ENCODE data around the gene CISD3. TPM values are rescaled to one million over a fixed set of nuclear protein-coding genes. Genes with fewer than 3 reads are reported as not detected.

CISD3 gene
- total and polyA plus RNA-seq, 4 donors = 2.1 to 18.6 (median 11.8) TPM

GRCh38 chr17:38732376-38733281 lies 2.5 kb downstream of the CISD3 start:
- Histone ChIP-seq H3K4me3 (ENCODE audit: low read depth, low read length) (no peak overlapping the region), H3K9me3 (ENCODE audit: control insufficient read depth, insufficient read depth, low read length) (no peaks in the 10 kb centered on the region), H3K4me1 (ENCODE audit: control insufficient read depth, insufficient read depth, low read length) (peaks cover 72% of the 10 kb centered on the region), H3K27ac (ENCODE audit: low read depth, low read length) (no peak overlapping the region), H3K36me3 (ENCODE audit: control insufficient read depth, insufficient read depth, low read length) (peaks cover 69% of the 10 kb centered on the region), H3K27me3 (ENCODE audit: control insufficient read depth, insufficient read depth, low read length) (no peaks in the 10 kb centered on the region)
- 82% methylated on average over 6 of the region's 7 CpGs for WGBS (ENCODE audit: insufficient coverage)
- DNase-seq (ENCODE audit: low read depth in 4 of 6, low spot score in 6 of 6) = no peak

GRCh38 chr17:38733282-38733981 lies 3.3 kb downstream of the CISD3 start:
- Histone ChIP-seq H3K4me3 (ENCODE audit: low read depth, low read length) (no peak overlapping the region), H3K27ac (ENCODE audit: low read depth, low read length) (no peak overlapping the region), H3K36me3 (ENCODE audit: control insufficient read depth, insufficient read depth, low read length) (peaks cover 72% of the 10 kb centered on the region), H3K27me3 (ENCODE audit: control insufficient read depth, insufficient read depth, low read length) (no peaks in the 10 kb centered on the region), H3K9me3 (ENCODE audit: control insufficient read depth, insufficient read depth, low read length) (no peaks in the 10 kb centered on the region), H3K4me1 (ENCODE audit: control insufficient read depth, insufficient read depth, low read length) (peaks cover 70% of the 10 kb centered on the region)
- DNase-seq (ENCODE audit: low read depth in 4 of 6, low spot score in 6 of 6) = no peak
- 80% methylated on average over 9 of the region's 9 CpGs for WGBS (ENCODE audit: insufficient coverage)

DNA sequence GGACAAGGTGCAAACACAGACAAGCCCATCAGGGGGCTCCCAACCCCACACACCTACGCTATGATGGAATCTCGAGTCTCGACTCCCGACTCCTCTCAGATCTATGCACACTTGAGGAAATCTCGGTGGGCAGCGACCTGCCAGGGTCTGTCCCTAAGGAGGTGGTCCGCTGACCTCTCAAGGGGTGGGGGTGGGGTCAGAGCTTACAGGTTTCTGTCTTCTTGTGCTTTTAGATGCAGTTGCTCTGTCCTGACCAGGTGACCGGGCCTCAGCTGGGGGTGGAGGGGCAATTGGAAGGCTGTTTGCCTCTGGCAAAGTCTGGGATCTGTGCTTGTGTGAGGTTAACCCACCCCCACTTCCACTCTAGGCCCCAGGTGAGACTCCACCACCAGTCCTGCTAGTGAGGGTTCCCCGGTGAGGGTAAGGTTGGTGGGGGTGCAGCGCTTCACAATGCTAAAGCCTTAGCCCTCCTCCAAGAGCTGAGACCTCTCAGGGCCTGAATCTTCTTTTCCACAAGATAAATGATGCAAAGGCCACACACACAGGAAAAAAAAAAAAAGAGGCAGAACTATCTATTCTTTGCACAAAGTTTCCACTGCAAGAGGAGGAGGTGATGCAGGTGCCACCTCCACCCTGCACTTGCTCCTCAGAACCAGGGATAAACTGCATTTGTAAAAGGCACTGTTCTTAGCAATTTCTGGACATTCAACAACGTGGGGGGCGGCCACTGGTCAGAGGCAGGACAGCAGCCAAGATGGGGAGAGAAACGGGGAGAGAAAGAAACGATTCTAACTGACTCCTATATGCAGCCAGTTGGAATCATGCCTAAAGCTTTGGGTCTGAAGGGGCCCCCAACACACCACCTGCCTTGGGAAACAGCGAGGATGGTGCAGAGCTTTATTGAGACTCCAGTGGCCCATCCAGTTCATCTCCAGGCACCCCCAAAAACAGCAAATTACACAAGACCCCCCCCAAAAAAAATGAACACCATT lies 4.1 kb downstream of the CISD3 start:
- Histone ChIP-seq H3K36me3 (ENCODE audit: control insufficient read depth, insufficient read depth, low read length) (peaks cover 78% of the 10 kb centered on the region), H3K27ac (ENCODE audit: low read depth, low read length) (no peak overlapping the region), H3K27me3 (ENCODE audit: control insufficient read depth, insufficient read depth, low read length) (no peaks in the 10 kb centered on the region), H3K9me3 (ENCODE audit: control insufficient read depth, insufficient read depth, low read length) (no peaks in the 10 kb centered on the region), H3K4me3 (ENCODE audit: low read depth, low read length) (no peak overlapping the region), H3K4me1 (ENCODE audit: control insufficient read depth, insufficient read depth, low read length) (peaks cover 62% of the 10 kb centered on the region)
- peak in 1 of 6 donors; percentile 70 for DNase-seq (ENCODE audit: low read depth in 4 of 6, low spot score in 6 of 6)
- WGBS (ENCODE audit: insufficient coverage) = 43% methylated on average over 4 of the region's 15 CpGs

GRCh38 chr17:38735161-38735997 lies 5.2 kb downstream of the CISD3 start:
- WGBS (ENCODE audit: insufficient coverage) = 41% methylated on average over 21 of the region's 23 CpGs
- no peaks in the 10 kb centered on the region for H3K9me3 ChIP-seq (ENCODE audit: control insufficient read depth, insufficient read depth, low read length)
- no peak overlapping the region for H3K4me3 ChIP-seq (ENCODE audit: low read depth, low read length)
- H3K27ac ChIP-seq (ENCODE audit: low read depth, low read length) = no peak overlapping the region
- H3K36me3 ChIP-seq (ENCODE audit: control insufficient read depth, insufficient read depth, low read length) = peaks cover 88% of the 10 kb centered on the region
- DNase-seq (ENCODE audit: low read depth in 4 of 6, low spot score in 6 of 6) = peak in 2 of 6 donors; percentile 82 to 86
- no peaks in the 10 kb centered on the region for H3K27me3 ChIP-seq (ENCODE audit: control insufficient read depth, insufficient read depth, low read length)
- peaks cover 65% of the 10 kb centered on the region for H3K4me1 ChIP-seq (ENCODE audit: control insufficient read depth, insufficient read depth, low read length)

- no peaks in the 10 kb centered on the region for H3K27me3 ChIP-seq (ENCODE audit: control insufficient read depth, insufficient read depth, low read length)
- H3K9me3 ChIP-seq (ENCODE audit: control insufficient read depth, insufficient read depth, low read length) = no peaks in the 10 kb centered on the region
- H3K4me3 ChIP-seq (ENCODE audit: low read depth, low read length) = no peak overlapping the region
- H3K27ac ChIP-seq (ENCODE audit: low read depth, low read length) = no peak overlapping the region
- no peak for DNase-seq (ENCODE audit: low read depth in 4 of 6, low spot score in 6 of 6)
- peaks cover 73% of the 10 kb centered on the region for H3K36me3 ChIP-seq (ENCODE audit: control insufficient read depth, insufficient read depth, low read length)
- 86% methylated on average over 13 of the region's 14 CpGs for WGBS (ENCODE audit: insufficient coverage)
- H3K4me1 ChIP-seq (ENCODE audit: control insufficient read depth, insufficient read depth, low read length) = peaks cover 69% of the 10 kb centered on the region
Observed at GRCh38 chr17:38738007-38738662, 8.0 kb downstream of the CISD3 start.

DNA sequence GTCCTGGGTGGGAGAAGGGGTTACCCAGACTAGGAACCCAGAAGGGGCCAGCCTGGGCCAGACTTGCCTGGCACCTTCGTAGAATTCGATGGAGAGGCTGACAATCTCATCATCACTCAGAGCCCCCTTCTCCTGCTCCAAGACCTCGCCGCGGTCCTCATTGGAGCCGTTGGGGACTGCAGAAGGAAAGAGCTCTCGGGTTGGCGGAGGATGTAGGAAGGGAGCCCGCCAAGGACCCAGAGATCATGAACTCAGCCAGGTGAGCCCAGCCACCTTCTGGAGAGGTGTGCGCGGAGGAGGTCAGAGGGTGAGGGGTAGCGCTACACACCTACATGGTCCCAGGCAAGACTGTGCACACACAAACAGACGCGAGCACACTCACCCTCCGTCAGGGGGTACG lies 8.5 kb downstream of the CISD3 start:
- no peak overlapping the region for H3K27ac ChIP-seq (ENCODE audit: low read depth, low read length)
- 94% methylated on average over 8 of the region's 16 CpGs for WGBS (ENCODE audit: insufficient coverage)
- H3K27me3 ChIP-seq (ENCODE audit: control insufficient read depth, insufficient read depth, low read length) = no peaks in the 10 kb centered on the region
- peaks cover 73% of the 10 kb centered on the region for H3K36me3 ChIP-seq (ENCODE audit: control insufficient read depth, insufficient read depth, low read length)
- DNase-seq (ENCODE audit: low read depth in 4 of 6, low spot score in 6 of 6) = no peak
- H3K9me3 ChIP-seq (ENCODE audit: control insufficient read depth, insufficient read depth, low read length) = no peaks in the 10 kb centered on the region
- H3K4me3 ChIP-seq (ENCODE audit: low read depth, low read length) = no peak overlapping the region
- H3K4me1 ChIP-seq (ENCODE audit: control insufficient read depth, insufficient read depth, low read length) = peaks cover 70% of the 10 kb centered on the region

DNA sequence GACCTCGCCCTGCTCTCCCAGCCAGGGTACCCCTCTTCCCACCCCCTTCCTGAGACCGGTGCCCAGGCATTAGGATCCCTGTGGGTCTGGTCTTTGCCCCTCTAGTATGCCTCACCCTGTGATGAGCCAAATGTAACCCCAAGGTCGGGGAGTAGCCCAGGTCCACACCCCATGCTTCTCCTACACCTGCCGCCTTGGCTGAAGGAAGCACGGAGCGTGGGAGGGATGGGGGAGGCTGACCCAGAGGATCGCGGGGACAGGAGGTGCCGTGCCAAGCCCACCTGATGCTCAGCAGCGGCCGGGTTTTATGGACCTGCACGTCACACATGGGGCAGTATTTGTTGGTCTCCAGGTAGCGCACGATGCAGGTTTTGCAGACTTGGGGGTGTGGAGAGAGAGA lies 9.2 kb downstream of the CISD3 start:
- no peak overlapping the region for H3K27ac ChIP-seq (ENCODE audit: low read depth, low read length)
- 86% methylated on average over 7 of the region's 14 CpGs for WGBS (ENCODE audit: insufficient coverage)
- peaks cover 70% of the 10 kb centered on the region for H3K4me1 ChIP-seq (ENCODE audit: control insufficient read depth, insufficient read depth, low read length)
- no peaks in the 10 kb centered on the region for H3K27me3 ChIP-seq (ENCODE audit: control insufficient read depth, insufficient read depth, low read length)
- H3K4me3 ChIP-seq (ENCODE audit: low read depth, low read length) = no peak overlapping the region
- no peaks in the 10 kb centered on the region for H3K9me3 ChIP-seq (ENCODE audit: control insufficient read depth, insufficient read depth, low read length)
- H3K36me3 ChIP-seq (ENCODE audit: control insufficient read depth, insufficient read depth, low read length) = peaks cover 66% of the 10 kb centered on the region
- no peak for DNase-seq (ENCODE audit: low read depth in 4 of 6, low spot score in 6 of 6)

- Histone ChIP-seq H3K27me3 (ENCODE audit: control insufficient read depth, insufficient read depth, low read length) (no peaks in the 10 kb centered on the region), H3K27ac (ENCODE audit: low read depth, low read length) (no peak overlapping the region), H3K4me1 (ENCODE audit: control insufficient read depth, insufficient read depth, low read length) (peaks cover 69% of the 10 kb centered on the region), H3K36me3 (ENCODE audit: control insufficient read depth, insufficient read depth, low read length) (peaks cover 60% of the 10 kb centered on the region), H3K9me3 (ENCODE audit: control insufficient read depth, insufficient read depth, low read length) (no peaks in the 10 kb centered on the region), H3K4me3 (ENCODE audit: low read depth, low read length) (no peak overlapping the region)
- DNase-seq (ENCODE audit: low read depth in 4 of 6, low spot score in 6 of 6) = no peak
- 94% methylated on average over 13 of the region's 19 CpGs for WGBS (ENCODE audit: insufficient coverage)
Observed at GRCh38 chr17:38740044-38740443, 9.9 kb downstream of the CISD3 start.

Data from spinal cord (tissue), 10 donors.